Astrocyte (in vitro differentiated cells and primary cell): ENCODE measurements around the gene TNXB. TPM values are rescaled to one million over a fixed set of nuclear protein-coding genes. Genes with fewer than 3 reads are reported as not detected.
"Not testable (repeated sequence)": the region's sequence is repeated elsewhere in the genome, so short reads cannot be mapped to it uniquely, and the experiment has no call there.

Source experiments
- DNase-seq: peaks from one replicate; pipeline ENCODE4 v3.0.0-alpha.2; 2010; ENCODE audit warnings: low read depth
- FAIRE-seq: peaks from 2 replicates; lab custom pipeline; 2011; peaks lifted over from hg19 to GRCh38; lab: Jason Lieb, UNC
- H2AFZ ChIP-seq: 2 replicates; pipeline ENCODE4 v1.6.0; 2012; ENCODE audit warnings: low read depth, low read length, inconsistent platforms
- H3K27ac ChIP-seq: 2 replicates; pipeline ENCODE4 v1.5.1; 2011; ENCODE audit warnings: low read depth, low read length, inconsistent platforms
- H3K27me3 ChIP-seq: 2 replicates; pipeline ENCODE4 v1.6.0; 2011; ENCODE audit warnings: low read length, inconsistent platforms; ENCODE audit not compliant: insufficient read depth
- H3K36me3 ChIP-seq: 2 replicates; pipeline ENCODE4 v1.5.1; 2011; ENCODE audit warnings: low read length, inconsistent platforms; ENCODE audit not compliant: insufficient read depth
- H3K4me1 ChIP-seq: 2 replicates; pipeline ENCODE4 v1.5.1; 2011; ENCODE audit warnings: low read length, inconsistent platforms; ENCODE audit not compliant: insufficient read depth
- H3K4me2 ChIP-seq: 2 replicates; pipeline ENCODE4 v1.6.0; 2012; ENCODE audit warnings: low read length, inconsistent platforms
- H3K4me3 ChIP-seq: 2 replicates; pipeline ENCODE4 v1.5.1; 2011; ENCODE audit warnings: low read depth, mild to moderate bottlenecking, low read length, inconsistent platforms; ENCODE audit not compliant: insufficient read depth
- H3K79me2 ChIP-seq: 2 replicates; pipeline ENCODE4 v1.6.0; 2012; ENCODE audit warnings: mild to moderate bottlenecking, low read length, inconsistent platforms; ENCODE audit not compliant: insufficient read depth
- H3K9ac ChIP-seq: 2 replicates; pipeline ENCODE4 v1.6.0; 2012; ENCODE audit warnings: mild to moderate bottlenecking, low read length, inconsistent platforms
- H3K9me3 ChIP-seq: 2 replicates; pipeline ENCODE4 v1.5.1; 2012; ENCODE audit warnings: low read depth, mild to moderate bottlenecking, low read length, inconsistent platforms; ENCODE audit not compliant: insufficient read depth
- H4K20me1 ChIP-seq: 2 replicates; pipeline ENCODE4 v1.6.0; 2012; ENCODE audit warnings: low read length, inconsistent platforms; ENCODE audit not compliant: insufficient read depth
- H3K27ac Mint-ChIP-seq: one replicate; pipeline ENCODE4 v1.8.0; 2021; ENCODE audit warnings: mild to moderate bottlenecking, mixed read lengths; ENCODE audit not compliant: unreplicated experiment
- H3K27me3 Mint-ChIP-seq: one replicate; pipeline ENCODE4 v1.8.0; 2021; ENCODE audit warnings: low read depth, mixed read lengths; ENCODE audit not compliant: unreplicated experiment
- H3K36me3 Mint-ChIP-seq: one replicate; pipeline ENCODE4 v1.8.0; 2021; ENCODE audit warnings: low read depth, mixed read lengths; ENCODE audit not compliant: unreplicated experiment
- H3K4me1 Mint-ChIP-seq: one replicate; pipeline ENCODE4 v1.8.0; 2021; ENCODE audit warnings: low read depth, mixed read lengths; ENCODE audit not compliant: unreplicated experiment
- H3K4me3 Mint-ChIP-seq: one replicate; pipeline ENCODE4 v1.8.0; 2021; ENCODE audit warnings: mild to moderate bottlenecking, moderate library complexity, mixed read lengths; ENCODE audit not compliant: unreplicated experiment
- H3K9me3 Mint-ChIP-seq: one replicate; pipeline ENCODE4 v1.8.0; 2021; ENCODE audit warnings: mild to moderate bottlenecking, mixed read lengths; ENCODE audit not compliant: unreplicated experiment
- total RNA-seq: library from RNA; stranded (reverse); gene quantifications from 2 replicates; pipeline ENCODE4 v1.2.1, GENCODE V29; 2021

The TNXB gene
- total RNA-seq, 1 donor from 2014 or later = 2.3 TPM

DNA sequence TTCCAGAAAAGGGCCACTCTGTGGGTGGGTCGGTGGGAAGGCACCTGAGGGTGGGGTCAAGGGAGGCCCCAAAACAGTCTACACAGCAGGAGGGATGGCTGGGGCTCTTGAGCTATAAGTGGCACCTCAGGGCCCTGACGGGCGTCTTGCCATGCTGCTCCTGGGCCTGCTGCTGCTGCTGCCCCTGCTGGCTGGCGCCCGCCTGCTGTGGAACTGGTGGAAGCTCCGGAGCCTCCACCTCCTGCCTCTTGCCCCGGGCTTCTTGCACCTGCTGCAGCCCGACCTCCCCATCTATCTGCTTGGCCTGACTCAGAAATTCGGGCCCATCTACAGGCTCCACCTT is 103.6 kb downstream of the TNXB start:
- H3K9ac ChIP-seq, H3K79me2 ChIP-seq, H3K27me3 ChIP-seq, H3K36me3 Mint-ChIP-seq, H3K4me1 ChIP-seq, H3K36me3 ChIP-seq, DNase-seq, H3K27ac Mint-ChIP-seq, H2AFZ ChIP-seq, H3K9me3 ChIP-seq, H3K4me2 ChIP-seq, H3K27me3 Mint-ChIP-seq, H3K9me3 Mint-ChIP-seq, H3K27ac ChIP-seq, H3K4me1 Mint-ChIP-seq, H4K20me1 ChIP-seq, H3K4me3 Mint-ChIP-seq, FAIRE-seq, H3K4me3 ChIP-seq: not testable (repeated sequence)

DNA sequence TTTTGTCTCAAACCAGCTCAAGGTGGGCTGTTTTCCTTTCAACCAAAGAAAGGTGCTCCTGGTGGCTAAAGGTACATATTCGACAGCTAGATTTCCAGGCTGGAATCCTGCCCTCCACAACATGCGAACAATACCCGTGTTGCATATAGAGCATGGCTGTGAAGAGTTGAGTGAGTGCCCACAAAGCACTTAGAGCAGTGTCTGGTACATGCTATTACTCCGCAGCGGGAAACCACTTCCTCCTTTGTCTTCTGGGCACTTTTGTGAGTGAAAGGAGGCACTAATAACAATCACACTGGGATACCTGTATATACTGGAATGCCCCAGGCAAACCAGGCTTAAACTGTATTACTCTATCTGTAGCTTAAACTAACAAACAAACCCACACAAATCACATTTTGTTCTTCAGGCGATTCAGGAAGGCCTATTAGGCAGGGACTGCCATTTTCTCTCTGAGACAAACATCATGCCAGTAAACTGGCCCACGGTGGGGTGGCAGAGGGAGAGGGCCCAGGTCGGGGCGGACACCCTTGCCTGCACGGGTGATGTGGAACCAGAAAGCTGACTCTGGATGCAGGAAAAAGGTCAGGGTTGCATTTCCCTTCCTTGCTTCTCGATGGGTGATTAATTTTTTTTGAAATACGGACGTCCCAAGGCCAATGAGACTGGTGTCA is 104.1 kb downstream of the TNXB start:
- not testable (repeated sequence) for H3K36me3 Mint-ChIP-seq, H3K9me3 ChIP-seq, FAIRE-seq, H3K4me3 ChIP-seq, H3K27ac ChIP-seq, H3K4me1 ChIP-seq, H3K27me3 Mint-ChIP-seq, H3K4me3 Mint-ChIP-seq, H3K79me2 ChIP-seq, H3K9ac ChIP-seq, H3K4me2 ChIP-seq, H3K27me3 ChIP-seq, H3K9me3 Mint-ChIP-seq, H3K27ac Mint-ChIP-seq, H3K36me3 ChIP-seq, H3K4me1 Mint-ChIP-seq, DNase-seq, H2AFZ ChIP-seq, H4K20me1 ChIP-seq

DNA sequence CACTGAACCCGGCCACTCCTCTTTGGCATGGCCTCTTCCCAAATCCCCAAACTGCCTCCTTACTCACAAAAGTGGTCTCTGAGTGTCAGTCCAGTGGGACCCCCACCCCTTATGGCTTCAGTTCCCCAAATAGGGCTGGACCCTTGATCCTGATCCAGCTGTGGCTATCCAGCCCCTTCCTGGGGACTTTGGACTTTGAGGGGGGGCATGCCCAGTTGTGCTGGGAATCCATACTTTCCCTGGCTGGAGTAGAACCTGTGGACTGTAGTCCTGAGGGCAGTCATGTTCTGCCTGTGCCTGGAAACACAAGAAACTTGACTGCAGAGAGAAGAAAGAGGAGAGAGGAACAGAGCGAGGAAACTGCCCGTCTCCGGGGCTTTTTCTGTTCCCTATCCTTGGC is 104.7 kb downstream of the TNXB start:
- DNase-seq, H3K36me3 Mint-ChIP-seq, H3K4me1 ChIP-seq, H3K36me3 ChIP-seq, H3K4me3 ChIP-seq, H3K27ac Mint-ChIP-seq, H3K4me1 Mint-ChIP-seq, H3K27ac ChIP-seq, H3K79me2 ChIP-seq, H4K20me1 ChIP-seq, H3K4me2 ChIP-seq, FAIRE-seq, H2AFZ ChIP-seq, H3K9ac ChIP-seq, H3K9me3 Mint-ChIP-seq, H3K27me3 ChIP-seq, H3K9me3 ChIP-seq, H3K4me3 Mint-ChIP-seq, H3K27me3 Mint-ChIP-seq: not testable (repeated sequence)

DNA sequence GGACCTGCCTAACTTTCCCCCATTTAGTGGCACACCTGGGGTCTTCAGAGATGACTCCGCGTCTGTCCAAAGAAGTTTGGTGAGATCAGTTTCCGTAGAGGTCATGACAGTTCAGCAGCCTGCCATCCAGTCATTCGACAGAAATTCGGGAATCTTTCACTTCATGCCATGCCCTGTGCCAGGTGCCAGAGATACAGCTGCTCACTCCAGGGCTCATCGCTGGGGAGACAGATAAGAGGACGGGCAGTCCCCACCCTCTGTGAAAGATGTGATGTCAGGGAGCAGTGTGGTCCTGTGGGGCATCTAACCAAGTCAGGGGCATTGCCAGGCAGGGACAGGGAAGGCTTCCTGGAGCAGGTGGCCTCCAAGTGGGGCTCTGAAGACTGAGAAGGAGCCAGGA is 105.8 kb downstream of the TNXB start:
- not testable (repeated sequence) for H3K36me3 Mint-ChIP-seq, H3K9ac ChIP-seq, H3K4me3 Mint-ChIP-seq, FAIRE-seq, H3K4me3 ChIP-seq, H3K27ac ChIP-seq, H4K20me1 ChIP-seq, H3K4me1 ChIP-seq, H3K79me2 ChIP-seq, H3K9me3 ChIP-seq, H3K27me3 Mint-ChIP-seq, H3K4me1 Mint-ChIP-seq, H3K36me3 ChIP-seq, H3K27ac Mint-ChIP-seq, H2AFZ ChIP-seq, DNase-seq, H3K9me3 Mint-ChIP-seq, H3K27me3 ChIP-seq, H3K4me2 ChIP-seq

DNA sequence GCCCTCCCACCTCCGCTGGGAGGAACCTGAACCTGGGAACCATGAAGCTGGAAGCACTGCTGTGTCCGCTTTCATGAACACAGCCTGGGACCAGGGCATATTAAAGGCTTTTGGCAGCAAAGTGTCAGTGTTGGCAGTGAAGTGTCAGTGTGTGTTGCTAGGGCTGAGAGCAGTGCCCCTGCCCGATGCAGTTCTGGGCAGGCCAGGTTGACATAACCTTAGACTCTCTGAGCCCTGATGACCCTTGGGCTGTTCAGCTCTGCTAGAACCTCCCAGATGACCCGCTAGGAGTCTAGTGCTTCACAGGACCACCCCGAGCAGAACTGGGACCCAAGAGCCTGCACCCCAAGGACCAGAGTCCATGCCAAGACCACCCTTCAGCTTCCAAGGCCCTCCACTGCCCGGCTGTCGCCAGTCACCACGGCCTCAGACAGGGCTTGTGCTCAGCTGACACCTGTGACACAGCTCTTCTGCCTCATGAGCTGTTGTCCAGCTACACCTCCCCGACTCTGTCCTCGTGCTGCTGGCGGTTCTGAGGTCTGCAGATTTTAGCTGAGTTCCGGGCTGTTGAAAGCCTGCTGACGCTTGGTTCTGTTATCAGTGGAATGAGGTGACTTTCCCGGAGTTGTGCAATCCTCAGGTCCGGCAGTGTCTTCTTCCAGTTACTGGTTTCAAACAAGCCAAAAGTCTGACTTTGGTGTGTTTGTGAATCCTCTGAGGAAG is 106.4 kb downstream of the TNXB start:
- not testable (repeated sequence) for H3K4me3 Mint-ChIP-seq, H3K36me3 Mint-ChIP-seq, H4K20me1 ChIP-seq, H3K79me2 ChIP-seq, H3K9me3 Mint-ChIP-seq, H3K27me3 ChIP-seq, H3K4me1 ChIP-seq, FAIRE-seq, H3K9me3 ChIP-seq, H3K4me2 ChIP-seq, H3K4me1 Mint-ChIP-seq, H2AFZ ChIP-seq, H3K36me3 ChIP-seq, H3K27ac Mint-ChIP-seq, DNase-seq, H3K27me3 Mint-ChIP-seq, H3K27ac ChIP-seq, H3K4me3 ChIP-seq, H3K9ac ChIP-seq

DNA sequence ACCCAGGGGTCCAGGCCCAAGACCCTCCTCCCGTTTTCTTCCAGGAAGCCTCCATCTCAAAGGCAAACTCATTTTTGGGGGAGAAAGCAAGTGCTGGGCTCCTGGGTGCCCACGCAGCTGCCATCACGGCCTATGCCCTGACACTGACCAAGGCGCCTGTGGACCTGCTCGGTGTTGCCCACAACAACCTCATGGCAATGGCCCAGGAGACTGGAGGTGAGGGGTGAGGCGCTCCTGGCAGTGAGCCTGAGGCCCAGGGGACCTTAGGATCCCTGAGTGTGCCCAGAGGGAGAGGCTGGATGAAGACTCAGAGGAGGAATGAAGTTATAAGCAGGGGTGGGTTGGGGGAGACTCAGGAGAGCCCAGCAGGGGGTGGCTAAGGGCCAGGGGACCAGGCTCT is 112.8 kb downstream of the TNXB start:
- not testable (repeated sequence) for FAIRE-seq, H3K36me3 Mint-ChIP-seq, H3K9me3 Mint-ChIP-seq

More for the DNA sequence above, 112.8 kb downstream of the TNXB start:
- H3K27me3 ChIP-seq, H3K79me2 ChIP-seq, H3K4me3 Mint-ChIP-seq, H3K4me2 ChIP-seq, H3K27ac Mint-ChIP-seq, H3K27ac ChIP-seq, H3K4me3 ChIP-seq, H3K27me3 Mint-ChIP-seq, H3K9me3 ChIP-seq, H3K4me1 ChIP-seq, DNase-seq, H3K36me3 ChIP-seq, H2AFZ ChIP-seq, H3K9ac ChIP-seq, H4K20me1 ChIP-seq, H3K4me1 Mint-ChIP-seq: not testable (repeated sequence)
